Esophagus muscularis mucosa (tissue), 3 donors: ENCODE data around the gene LHX3.

Experiments
- CTCF ChIP-seq, 3 experiments: fragments of 200-600 bp in 2 of 3; fragments of 450-650 bp in 1 of 3; sonication (generic) in 2 of 3; IDR thresholded peaks; one replicate each; pipeline ENCODE4 v1.5.1; 2017 to 2019; ENCODE audit warnings: antibody characterized with exemption in 3 of 3, mild to moderate bottlenecking in 2 of 3, moderate library complexity in 1 of 3
- POLR2A ChIP-seq: fragments of 450-650 bp; IDR thresholded peaks from one replicate; pipeline ENCODE4 v1.6.1; 2017; ENCODE audit warnings: antibody characterized with exemption, moderate library complexity, mild to moderate bottlenecking, low read depth
- POLR2AphosphoS5 ChIP-seq, 2 donors: sonication (generic); formaldehyde crosslinking; IDR thresholded peaks; one replicate each; pipeline ENCODE4 v1.6.1; 2017; ENCODE audit warnings: antibody characterized with exemption in 2 of 2

- no peak for TF ChIP-seq CTCF (IDR thresholded peaks at IDR 0.05)
- TF ChIP-seq POLR2A = no peak
- TF ChIP-seq POLR2AphosphoS5 (IDR thresholded peaks at IDR 0.05) = no peak
These were observed 38.1 kb upstream of the LHX3 start for GRCh38 chr9:136242918-136243525.
